Endothelial cell (in vitro differentiated cells): ENCODE measurements around the gene DNAI2. TPM values are rescaled to one million over a fixed set of nuclear protein-coding genes. Genes with fewer than 3 reads are reported as not detected.

Experiments
- DNase-seq: peaks from one replicate; pipeline ENCODE4 v3.0.0; 2021; ENCODE audit warnings: low spot score
- H3K27ac Mint-ChIP-seq: one replicate; pipeline ENCODE4 v1.8.0; 2021; ENCODE audit warnings: mixed read lengths, inconsistent platforms; ENCODE audit not compliant: unreplicated experiment
- H3K27me3 Mint-ChIP-seq: one replicate; pipeline ENCODE4 v1.8.0; 2021; ENCODE audit warnings: mild to moderate bottlenecking, moderate library complexity, mixed read lengths, inconsistent platforms; ENCODE audit not compliant: unreplicated experiment
- H3K36me3 Mint-ChIP-seq: one replicate; pipeline ENCODE4 v1.8.0; 2021; ENCODE audit warnings: mild to moderate bottlenecking, low read depth, mixed read lengths, inconsistent platforms; ENCODE audit not compliant: unreplicated experiment
- H3K4me1 Mint-ChIP-seq: one replicate; pipeline ENCODE4 v1.8.0; 2021; ENCODE audit warnings: mild to moderate bottlenecking, mixed read lengths, inconsistent platforms; ENCODE audit not compliant: unreplicated experiment
- H3K4me3 Mint-ChIP-seq: one replicate; pipeline ENCODE4 v1.8.0; 2021; ENCODE audit warnings: mild to moderate bottlenecking, mixed read lengths, inconsistent platforms; ENCODE audit not compliant: unreplicated experiment
- H3K9me3 Mint-ChIP-seq: one replicate; pipeline ENCODE4 v1.8.0; 2021; ENCODE audit warnings: mixed read lengths, inconsistent platforms; ENCODE audit not compliant: unreplicated experiment
- total RNA-seq: library from RNA; stranded (reverse); fragmentation: NEBNext Ultra II Directional; extraction: Animal tissue kit (Norgen Biotek cat#: 25700); gene quantifications from one replicate; pipeline ENCODE4 v1.2.1, GENCODE V29; 2021; ENCODE audit not compliant: unreplicated experiment
- TF ChIP-seq, protein P1 (sequence below): fragments of 200-600 bp; sonication (generic); IDR thresholded peaks from one replicate; pipeline ENCODE4 v1.5.0; 2021; ENCODE audit warnings: antibody characterized with exemption; ENCODE audit not compliant: unreplicated experiment

The DNAI2 gene
- total RNA-seq, 1 donor from 2014 or later = not detected

DNA sequence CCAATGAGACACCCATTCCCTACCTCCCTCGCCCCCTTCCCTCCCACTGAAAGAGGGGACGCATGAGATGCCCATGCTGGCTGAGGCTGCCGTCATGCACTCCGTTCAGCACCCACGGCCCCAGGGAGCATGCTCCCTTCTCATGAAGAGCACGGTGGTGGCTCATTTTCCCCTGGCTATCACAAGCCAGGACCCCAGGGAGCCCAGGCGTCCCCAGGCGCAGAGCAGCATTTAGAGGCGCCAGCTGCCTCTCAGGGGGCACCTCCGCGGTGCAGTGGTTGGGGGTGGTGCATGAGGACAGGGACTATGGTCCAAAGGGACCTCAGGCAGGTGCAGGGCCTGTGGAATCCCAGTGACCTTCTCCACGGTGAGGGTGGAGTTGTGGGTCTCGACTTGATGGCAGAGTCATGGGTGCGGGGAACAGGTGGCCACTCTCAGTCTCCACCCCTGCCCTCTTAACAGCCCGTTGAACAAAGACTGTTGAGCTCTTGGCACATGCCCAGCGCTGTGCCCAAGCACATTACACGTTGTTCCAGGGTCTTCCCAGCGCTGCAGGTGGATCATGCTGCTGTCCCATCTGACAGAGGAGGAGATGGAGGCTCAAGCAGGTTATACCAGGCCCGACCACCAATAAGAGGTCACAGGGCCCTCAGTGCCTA is 65.6 kb downstream of the DNAI2 start:
- Mint-ChIP-seq H3K27me3 (peaks cover 8% of the 10 kb centered on the region), H3K36me3 (peaks cover 10% of the 10 kb centered on the region), H3K27ac (no peak overlapping the region), H3K4me3 (no peak overlapping the region), H3K4me1 (peaks cover 14% of the 10 kb centered on the region), H3K9me3 (no peaks in the 10 kb centered on the region)
- DNase-seq = no peak
- TF ChIP-seq, protein P1, sequence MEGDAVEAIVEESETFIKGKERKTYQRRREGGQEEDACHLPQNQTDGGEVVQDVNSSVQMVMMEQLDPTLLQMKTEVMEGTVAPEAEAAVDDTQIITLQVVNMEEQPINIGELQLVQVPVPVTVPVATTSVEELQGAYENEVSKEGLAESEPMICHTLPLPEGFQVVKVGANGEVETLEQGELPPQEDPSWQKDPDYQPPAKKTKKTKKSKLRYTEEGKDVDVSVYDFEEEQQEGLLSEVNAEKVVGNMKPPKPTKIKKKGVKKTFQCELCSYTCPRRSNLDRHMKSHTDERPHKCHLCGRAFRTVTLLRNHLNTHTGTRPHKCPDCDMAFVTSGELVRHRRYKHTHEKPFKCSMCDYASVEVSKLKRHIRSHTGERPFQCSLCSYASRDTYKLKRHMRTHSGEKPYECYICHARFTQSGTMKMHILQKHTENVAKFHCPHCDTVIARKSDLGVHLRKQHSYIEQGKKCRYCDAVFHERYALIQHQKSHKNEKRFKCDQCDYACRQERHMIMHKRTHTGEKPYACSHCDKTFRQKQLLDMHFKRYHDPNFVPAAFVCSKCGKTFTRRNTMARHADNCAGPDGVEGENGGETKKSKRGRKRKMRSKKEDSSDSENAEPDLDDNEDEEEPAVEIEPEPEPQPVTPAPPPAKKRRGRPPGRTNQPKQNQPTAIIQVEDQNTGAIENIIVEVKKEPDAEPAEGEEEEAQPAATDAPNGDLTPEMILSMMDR = no peak

DNA sequence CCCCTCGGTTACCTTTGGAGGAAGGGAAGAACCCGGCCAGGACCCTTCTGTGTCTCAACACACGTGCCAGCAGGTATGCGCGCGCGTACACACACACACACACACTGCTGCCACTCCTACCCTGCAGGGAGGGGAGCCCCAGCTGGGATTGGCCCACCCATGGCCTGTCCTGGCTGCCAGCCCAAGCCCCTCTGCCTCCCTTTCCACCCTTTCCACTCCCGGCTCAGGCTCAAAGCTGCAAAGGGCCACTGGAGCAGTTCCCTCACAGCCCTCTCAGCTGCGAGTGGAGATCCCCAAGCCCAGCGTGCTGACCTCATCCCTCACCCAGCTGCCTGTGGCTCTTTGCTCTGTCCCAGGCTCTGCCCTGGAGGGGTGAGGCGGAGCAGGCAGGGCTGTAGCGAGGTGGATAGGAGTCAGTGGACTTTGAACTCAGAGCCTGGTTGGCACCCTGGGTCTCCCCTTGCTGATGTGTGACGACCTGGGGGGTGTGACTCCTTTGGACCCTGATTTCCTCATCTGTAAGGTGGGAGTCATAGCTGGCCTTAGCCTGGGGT is 66.5 kb downstream of the DNAI2 start:
- peaks cover 16% of the 10 kb centered on the region for H3K36me3 Mint-ChIP-seq

DNA sequence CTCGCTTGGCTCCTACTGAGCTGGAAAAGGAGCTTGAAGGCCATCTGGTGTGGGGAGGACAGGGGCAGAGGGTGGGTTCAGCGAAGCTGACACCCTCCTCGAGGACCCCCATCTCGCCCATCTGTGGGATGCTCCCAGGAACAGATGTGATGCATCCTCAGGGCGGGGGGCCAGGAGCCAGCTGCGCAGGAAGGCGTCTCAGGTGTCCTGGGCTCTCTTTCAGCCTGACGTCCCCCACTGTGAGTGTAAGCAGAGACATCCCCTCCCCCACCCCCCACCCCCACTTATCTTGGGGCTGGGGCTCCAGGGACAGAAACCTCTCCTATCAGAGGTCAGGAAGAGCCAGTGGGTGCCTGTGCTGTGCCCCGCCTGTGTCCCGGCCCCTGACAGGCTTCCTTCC is 68.2 kb downstream of the DNAI2 start:
- Mint-ChIP-seq H3K36me3 (peaks cover 11% of the 10 kb centered on the region), H3K27me3 (peaks cover 6% of the 10 kb centered on the region), H3K4me3 (no peak overlapping the region), H3K4me1 (peaks cover 20% of the 10 kb centered on the region), H3K27ac (no peak overlapping the region), H3K9me3 (no peaks in the 10 kb centered on the region)
- TF ChIP-seq, protein P1 = no peak
- no peak for DNase-seq

More for the DNA sequence above, 66.5 kb downstream of the DNAI2 start:
- Mint-ChIP-seq H3K27me3 (peaks cover 10% of the 10 kb centered on the region), H3K4me3 (no peak overlapping the region), H3K27ac (no peak overlapping the region), H3K9me3 (no peaks in the 10 kb centered on the region), H3K4me1 (peaks cover 19% of the 10 kb centered on the region)
- TF ChIP-seq, protein P1 = no peak
- no peak for DNase-seq

DNA sequence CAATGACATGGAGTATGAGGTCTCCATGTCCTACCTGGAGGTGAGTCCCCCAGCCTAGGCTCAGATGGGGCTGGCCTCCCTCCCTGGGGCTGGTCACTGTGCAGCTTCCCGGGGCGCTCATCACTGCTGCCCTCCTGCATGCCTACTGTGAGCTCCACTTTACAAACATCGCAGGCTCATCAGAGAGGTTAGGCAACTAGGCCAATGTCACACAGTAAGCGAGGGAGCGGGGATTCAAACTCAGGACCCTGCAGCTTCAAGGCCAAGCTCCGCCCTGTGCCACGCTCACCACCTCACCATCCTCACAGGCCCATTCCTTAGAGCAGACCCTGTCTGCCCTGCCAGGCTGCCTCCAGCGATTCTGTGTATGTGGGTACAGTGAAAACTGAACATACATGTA is 69.1 kb downstream of the DNAI2 start:
- Mint-ChIP-seq H3K36me3 (peaks cover 11% of the 10 kb centered on the region), H3K4me3 (no peak overlapping the region), H3K27me3 (peaks cover 6% of the 10 kb centered on the region), H3K9me3 (no peaks in the 10 kb centered on the region), H3K27ac (no peak overlapping the region), H3K4me1 (peaks cover 23% of the 10 kb centered on the region)
- no peak for DNase-seq
- TF ChIP-seq, protein P1 = no peak

DNA sequence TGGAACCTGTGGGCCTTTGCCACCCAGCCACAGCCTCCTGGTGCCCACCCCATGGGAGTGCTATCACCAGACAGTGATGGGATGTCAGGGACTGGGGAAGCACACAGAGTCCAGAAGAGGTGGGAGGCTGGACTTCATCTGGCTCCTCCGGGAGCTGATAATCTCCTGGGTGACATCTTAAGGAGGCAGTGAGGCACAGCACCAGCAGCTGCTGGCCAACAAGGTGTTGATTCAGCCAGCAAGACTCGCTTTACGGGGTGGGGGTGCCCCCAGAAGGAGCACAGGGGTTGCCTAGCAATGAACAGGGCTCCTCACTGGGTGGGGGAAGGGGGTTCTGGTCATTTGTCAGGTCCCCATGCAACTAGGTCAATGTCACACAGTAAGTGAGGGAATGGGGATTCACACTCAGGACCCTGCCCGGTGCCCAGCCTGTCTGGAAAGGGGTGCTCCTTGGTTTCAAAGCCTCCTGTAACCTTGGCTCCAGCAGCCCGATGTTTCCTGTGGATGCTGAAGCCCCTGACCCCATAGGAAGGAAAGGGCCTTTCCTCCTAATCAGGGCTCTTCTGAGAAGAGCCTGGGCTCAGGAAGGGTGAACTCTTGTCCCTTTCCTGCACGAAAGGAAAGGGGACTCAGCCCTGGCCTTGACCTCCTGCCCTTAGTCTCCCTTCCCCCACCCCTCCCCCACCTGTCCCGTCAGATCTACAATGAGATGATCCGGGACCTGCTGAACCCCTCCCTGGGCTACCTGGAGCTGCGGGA is 69.7 kb downstream of the DNAI2 start:
- Mint-ChIP-seq H3K4me1 (peaks cover 28% of the 10 kb centered on the region), H3K36me3 (peaks cover 11% of the 10 kb centered on the region), H3K4me3 (no peak overlapping the region), H3K27me3 (peaks cover 10% of the 10 kb centered on the region), H3K9me3 (no peaks in the 10 kb centered on the region), H3K27ac (no peak overlapping the region)
- TF ChIP-seq, protein P1 = no peak
- no peak for DNase-seq
